ENCODE measurements around the gene VAPB.

DNA sequence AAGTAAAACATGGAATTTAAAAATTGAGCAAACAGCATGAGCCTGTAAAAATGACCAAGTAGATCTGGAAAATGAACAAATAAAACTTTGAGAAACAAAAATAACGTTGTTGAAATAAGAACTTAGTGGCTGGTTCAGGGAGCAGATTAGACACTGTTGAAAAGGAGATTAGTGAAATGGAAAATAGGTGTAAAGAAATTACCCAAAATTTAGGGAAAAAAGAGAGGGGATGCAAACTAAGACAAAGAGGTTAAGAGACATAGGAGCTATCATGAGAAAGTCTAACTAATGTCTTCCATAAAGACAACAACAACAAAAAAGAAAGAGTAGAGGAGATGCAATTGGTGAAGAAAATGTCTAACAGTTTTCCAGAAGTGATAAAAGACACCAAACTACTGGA lies 97.2 kb downstream of the VAPB start:
- TF ChIP-seq, protein P1, sequence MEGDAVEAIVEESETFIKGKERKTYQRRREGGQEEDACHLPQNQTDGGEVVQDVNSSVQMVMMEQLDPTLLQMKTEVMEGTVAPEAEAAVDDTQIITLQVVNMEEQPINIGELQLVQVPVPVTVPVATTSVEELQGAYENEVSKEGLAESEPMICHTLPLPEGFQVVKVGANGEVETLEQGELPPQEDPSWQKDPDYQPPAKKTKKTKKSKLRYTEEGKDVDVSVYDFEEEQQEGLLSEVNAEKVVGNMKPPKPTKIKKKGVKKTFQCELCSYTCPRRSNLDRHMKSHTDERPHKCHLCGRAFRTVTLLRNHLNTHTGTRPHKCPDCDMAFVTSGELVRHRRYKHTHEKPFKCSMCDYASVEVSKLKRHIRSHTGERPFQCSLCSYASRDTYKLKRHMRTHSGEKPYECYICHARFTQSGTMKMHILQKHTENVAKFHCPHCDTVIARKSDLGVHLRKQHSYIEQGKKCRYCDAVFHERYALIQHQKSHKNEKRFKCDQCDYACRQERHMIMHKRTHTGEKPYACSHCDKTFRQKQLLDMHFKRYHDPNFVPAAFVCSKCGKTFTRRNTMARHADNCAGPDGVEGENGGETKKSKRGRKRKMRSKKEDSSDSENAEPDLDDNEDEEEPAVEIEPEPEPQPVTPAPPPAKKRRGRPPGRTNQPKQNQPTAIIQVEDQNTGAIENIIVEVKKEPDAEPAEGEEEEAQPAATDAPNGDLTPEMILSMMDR (IDR thresholded peaks at IDR 0.05 in 2 of 3, conservative IDR thresholded peaks at IDR 0.05 in 1 of 3; ENCODE audit: borderline replicate concordance in 1 of 3, insufficient read depth in 1 of 3, low read depth in 2 of 3, low read length in 2 of 3), result no peak
- no peak for TF ChIP-seq POLR2A (IDR thresholded peaks at IDR 0.05; ENCODE audit: borderline replicate concordance, extremely low read depth, insufficient read depth, insufficient read length)
- TF ChIP-seq SIN3A (IDR thresholded peaks at IDR 0.05; ENCODE audit: low read depth), result no peak
- no peak for TF ChIP-seq SP1 (IDR thresholded peaks at IDR 0.05; ENCODE audit: low read depth)
- no peak for TF ChIP-seq FOSL1 (IDR thresholded peaks at IDR 0.05; ENCODE audit: low read depth)
- no peak for TF ChIP-seq EZH2phosphoT487 (IDR thresholded peaks at IDR 0.05; ENCODE audit: borderline replicate concordance)
- TF ChIP-seq SRF (IDR thresholded peaks at IDR 0.05; ENCODE audit: low read depth), result no peak
- TF ChIP-seq, protein P2, sequence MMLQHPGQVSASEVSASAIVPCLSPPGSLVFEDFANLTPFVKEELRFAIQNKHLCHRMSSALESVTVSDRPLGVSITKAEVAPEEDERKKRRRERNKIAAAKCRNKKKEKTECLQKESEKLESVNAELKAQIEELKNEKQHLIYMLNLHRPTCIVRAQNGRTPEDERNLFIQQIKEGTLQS (IDR thresholded peaks at IDR 0.05), result no peak
- TF ChIP-seq EZH2 (IDR thresholded peaks at IDR 0.05), result no peak
- TF ChIP-seq YY1 (IDR thresholded peaks at IDR 0.05; ENCODE audit: extremely low read depth, insufficient replicate concordance, low read depth, low read length), result no peak
- TF ChIP-seq, protein P3, sequence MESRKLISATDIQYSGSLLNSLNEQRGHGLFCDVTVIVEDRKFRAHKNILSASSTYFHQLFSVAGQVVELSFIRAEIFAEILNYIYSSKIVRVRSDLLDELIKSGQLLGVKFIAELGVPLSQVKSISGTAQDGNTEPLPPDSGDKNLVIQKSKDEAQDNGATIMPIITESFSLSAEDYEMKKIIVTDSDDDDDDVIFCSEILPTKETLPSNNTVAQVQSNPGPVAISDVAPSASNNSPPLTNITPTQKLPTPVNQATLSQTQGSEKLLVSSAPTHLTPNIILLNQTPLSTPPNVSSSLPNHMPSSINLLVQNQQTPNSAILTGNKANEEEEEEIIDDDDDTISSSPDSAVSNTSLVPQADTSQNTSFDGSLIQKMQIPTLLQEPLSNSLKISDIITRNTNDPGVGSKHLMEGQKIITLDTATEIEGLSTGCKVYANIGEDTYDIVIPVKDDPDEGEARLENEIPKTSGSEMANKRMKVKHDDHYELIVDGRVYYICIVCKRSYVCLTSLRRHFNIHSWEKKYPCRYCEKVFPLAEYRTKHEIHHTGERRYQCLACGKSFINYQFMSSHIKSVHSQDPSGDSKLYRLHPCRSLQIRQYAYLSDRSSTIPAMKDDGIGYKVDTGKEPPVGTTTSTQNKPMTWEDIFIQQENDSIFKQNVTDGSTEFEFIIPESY (IDR thresholded peaks at IDR 0.05; ENCODE audit: extremely low read depth, insufficient replicate concordance, low read length), result no peak
- TF ChIP-seq, protein P4, sequence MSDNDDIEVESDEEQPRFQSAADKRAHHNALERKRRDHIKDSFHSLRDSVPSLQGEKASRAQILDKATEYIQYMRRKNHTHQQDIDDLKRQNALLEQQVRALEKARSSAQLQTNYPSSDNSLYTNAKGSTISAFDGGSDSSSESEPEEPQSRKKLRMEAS (IDR thresholded peaks at IDR 0.05), result no peak
- TF ChIP-seq ELF1 (IDR thresholded peaks at IDR 0.05; ENCODE audit: borderline replicate concordance, low read depth), result no peak
- no peak for TF ChIP-seq JUND (IDR thresholded peaks at IDR 0.05)
